SU-DHL-6 (cell line): ENCODE results near the gene ATP5PO.

Experiments used
- EZH2phosphoT487 ChIP-seq: fragments of 200-600 bp; sonication (generic), shearing (Covaris generic); conservative IDR thresholded peaks from 2 replicates; pipeline ENCODE4 v1.6.1; 2018; ENCODE audit warnings: mild to moderate bottlenecking, antibody characterized with exemption, low read length, moderate library complexity, mixed read lengths
- TF ChIP-seq, protein P1 (sequence below): fragments of 200-600 bp; sonication (generic); IDR thresholded peaks from one replicate; pipeline ENCODE4 v1.5.1; 2017; ENCODE audit warnings: antibody characterized with exemption, mild to moderate bottlenecking, low read length, moderate library complexity; ENCODE audit not compliant: insufficient read depth, poor library complexity, severe bottlenecking

DNA sequence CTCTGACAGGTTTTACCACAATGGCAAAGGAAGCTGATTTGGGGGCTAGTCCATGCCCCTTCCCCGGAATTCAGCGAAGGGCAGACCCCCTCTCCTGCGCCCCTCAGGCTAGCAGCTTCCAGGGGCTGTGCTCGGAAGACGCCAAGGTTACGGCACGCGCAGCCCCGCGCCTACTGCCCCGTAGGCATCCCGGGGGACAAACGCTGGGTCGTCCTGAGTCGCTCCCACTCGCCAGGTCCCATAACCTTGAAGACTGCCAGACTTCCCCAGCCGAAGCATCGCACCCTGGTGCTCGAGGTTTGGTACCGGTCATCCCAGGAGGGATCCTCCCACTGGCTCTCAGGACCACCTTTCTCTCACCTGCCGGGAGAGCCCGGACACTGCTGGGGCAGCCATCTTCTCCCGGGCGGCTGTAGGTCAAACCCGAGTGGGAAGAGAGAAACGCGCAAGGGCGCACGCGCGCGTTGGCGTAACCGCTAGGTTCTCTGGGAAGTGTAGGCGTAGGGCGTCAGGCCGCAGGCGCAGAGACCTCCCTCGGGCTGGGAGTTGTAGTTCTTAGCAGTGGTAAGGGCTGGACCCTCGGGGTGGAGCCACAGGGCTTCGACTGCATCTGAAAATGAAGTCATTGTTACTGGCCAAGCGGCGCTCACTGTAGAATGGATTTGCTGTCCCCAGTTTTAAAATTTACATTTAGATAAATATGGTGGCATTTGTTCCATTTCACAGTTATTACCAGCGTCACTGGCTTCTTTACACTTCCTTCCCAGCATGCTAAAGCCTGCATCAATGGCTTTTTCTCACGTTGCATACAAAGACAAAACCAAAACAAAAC, at the start of gene ATP5PO:
- TF ChIP-seq, protein P1, sequence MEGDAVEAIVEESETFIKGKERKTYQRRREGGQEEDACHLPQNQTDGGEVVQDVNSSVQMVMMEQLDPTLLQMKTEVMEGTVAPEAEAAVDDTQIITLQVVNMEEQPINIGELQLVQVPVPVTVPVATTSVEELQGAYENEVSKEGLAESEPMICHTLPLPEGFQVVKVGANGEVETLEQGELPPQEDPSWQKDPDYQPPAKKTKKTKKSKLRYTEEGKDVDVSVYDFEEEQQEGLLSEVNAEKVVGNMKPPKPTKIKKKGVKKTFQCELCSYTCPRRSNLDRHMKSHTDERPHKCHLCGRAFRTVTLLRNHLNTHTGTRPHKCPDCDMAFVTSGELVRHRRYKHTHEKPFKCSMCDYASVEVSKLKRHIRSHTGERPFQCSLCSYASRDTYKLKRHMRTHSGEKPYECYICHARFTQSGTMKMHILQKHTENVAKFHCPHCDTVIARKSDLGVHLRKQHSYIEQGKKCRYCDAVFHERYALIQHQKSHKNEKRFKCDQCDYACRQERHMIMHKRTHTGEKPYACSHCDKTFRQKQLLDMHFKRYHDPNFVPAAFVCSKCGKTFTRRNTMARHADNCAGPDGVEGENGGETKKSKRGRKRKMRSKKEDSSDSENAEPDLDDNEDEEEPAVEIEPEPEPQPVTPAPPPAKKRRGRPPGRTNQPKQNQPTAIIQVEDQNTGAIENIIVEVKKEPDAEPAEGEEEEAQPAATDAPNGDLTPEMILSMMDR = no peak
- no peak for TF ChIP-seq EZH2phosphoT487
